GM18519 (cell line): ENCODE measurements around the gene GCH1.
"Not testable (repeated sequence)": the region's sequence is repeated elsewhere in the genome, so short reads cannot be mapped to it uniquely, and the experiment has no call there.

ENCODE experiments used
- ATAC-seq: cut with Tn5 transposase; IDR thresholded peaks from one replicate; pipeline ENCODE4 v1.9.1; 2021; ENCODE audit warnings: mild to moderate bottlenecking, moderate library complexity; ENCODE audit not compliant: unreplicated experiment, low FRiP score

The GCH1 gene, protein sequence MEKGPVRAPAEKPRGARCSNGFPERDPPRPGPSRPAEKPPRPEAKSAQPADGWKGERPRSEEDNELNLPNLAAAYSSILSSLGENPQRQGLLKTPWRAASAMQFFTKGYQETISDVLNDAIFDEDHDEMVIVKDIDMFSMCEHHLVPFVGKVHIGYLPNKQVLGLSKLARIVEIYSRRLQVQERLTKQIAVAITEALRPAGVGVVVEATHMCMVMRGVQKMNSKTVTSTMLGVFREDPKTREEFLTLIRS

GRCh38 chr14:54902521-54903420, at the start of gene GCH1:
TSS of gene GCH1 (minus strand) at chr14:54902826. CDS start at chr14:54902663, 163 bp downstream.
- peak; percentile 68 for ATAC-seq

DNA sequence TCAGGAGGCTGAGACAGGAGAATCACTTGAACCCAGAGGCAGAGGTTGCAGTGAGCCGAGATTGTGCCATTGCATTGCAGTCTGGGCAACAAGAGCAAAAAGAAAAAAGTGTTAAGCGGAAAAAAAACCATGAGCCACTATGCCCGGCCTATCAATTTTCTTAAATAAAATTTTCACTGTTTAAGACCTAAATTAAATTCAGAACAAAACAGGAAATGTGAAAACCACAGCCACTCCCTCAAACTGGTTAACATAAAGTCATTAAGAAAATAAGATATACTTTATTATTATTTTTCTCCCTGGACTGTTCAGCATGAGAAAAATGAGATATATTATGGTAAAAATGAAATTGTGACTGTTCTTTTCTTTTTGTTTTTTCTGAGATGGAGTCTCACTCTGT, 44.6 kb upstream of the GCH1 start:
- ATAC-seq = no peak

GRCh38 chr14:54946500-54946899, 43.9 kb upstream of the GCH1 start:
- ATAC-seq = no peak

DNA sequence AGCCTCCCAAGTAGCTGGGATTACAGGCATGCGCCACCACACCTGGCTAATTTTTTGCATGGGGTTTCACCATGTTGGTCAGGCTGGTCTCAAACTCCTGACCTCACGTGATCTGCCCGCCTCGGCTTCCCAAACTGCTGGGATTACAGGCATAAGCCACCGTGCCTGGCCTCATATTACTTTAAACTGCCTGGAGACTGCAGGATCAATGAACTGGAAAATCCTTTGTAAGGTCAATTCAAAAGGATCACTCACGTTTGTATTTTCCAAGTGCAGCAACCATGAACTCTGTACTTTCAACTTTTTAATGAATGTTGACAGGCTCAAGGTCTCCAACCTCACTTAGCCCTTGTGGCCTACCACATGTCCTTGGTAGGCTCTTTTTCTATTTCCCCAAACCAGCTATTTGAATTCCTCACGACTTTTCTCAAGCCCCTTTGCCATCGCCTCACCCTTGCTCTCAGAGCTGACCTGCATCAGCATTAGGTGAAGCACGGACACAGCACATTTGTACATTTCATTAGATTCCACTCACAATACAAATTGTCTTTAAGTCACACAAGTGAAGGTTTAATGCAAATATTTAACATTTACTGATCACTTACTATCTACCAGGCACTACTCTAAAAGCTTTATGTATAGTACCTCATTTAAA, 42.2 kb upstream of the GCH1 start:
- no peak for ATAC-seq

DNA sequence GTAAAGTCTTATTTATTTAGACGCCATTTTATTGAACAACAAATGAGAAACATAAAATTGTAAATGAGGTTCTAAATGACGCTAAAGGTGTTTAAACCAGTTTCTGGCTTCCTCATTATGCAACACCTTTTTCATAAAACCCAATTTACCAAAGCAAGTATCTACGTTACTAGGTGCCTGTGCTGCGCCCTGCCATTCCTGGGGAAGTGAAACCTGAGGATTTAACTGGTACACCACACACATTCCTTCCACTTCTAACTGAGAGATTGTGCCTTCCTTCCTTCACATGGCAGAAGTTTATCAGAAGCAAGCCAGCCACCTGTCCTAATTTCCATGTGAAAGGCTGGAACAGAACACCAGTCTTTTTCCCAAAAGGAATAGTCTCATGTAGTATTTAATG, 40.3 kb upstream of the GCH1 start:
- ATAC-seq = no peak

DNA sequence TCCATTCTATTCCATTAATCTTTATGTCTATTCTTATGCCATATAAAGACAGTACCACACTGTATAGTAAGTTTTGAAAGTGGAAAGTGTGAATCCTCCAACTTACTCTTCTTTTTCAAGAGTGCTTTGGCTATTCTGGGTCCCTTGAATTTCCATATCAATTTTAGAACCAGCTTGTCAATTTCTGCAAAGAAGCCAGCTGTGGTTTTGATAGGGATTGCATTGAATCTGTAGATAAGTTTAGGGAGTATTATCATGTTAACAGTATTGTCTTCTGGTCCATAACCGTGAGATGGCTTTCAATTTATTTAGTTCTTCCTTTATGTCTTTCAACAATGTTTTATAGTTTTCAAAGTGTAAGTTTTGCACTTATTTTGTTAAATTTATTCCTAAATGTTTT, 34.2 kb upstream of the GCH1 start:
- ATAC-seq = no peak

- ATAC-seq = no peak
Measured at GRCh38 chr14:54935958-54936357, 33.3 kb upstream of the GCH1 start.

GRCh38 chr14:54935100-54935499, 32.5 kb upstream of the GCH1 start:
- no peak for ATAC-seq

DNA sequence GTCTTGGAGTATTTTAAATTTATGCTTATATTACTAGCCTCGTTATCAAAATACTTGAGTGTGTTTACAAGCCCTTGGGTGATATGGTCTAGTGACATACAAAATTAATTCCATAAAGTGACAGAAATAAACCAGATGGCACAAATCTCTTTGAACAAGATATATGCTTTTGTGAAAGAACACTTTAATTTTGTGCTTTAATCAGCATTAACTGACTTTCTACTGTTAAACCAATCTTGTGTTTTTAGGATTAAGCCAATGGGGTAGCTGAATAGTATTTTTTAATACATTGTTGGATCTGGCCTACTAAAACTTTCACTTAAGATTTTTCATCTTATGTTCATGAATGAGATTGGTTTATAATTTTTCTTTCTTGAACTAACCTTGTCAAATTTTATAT, 30.4 kb upstream of the GCH1 start:
- no peak for ATAC-seq

DNA sequence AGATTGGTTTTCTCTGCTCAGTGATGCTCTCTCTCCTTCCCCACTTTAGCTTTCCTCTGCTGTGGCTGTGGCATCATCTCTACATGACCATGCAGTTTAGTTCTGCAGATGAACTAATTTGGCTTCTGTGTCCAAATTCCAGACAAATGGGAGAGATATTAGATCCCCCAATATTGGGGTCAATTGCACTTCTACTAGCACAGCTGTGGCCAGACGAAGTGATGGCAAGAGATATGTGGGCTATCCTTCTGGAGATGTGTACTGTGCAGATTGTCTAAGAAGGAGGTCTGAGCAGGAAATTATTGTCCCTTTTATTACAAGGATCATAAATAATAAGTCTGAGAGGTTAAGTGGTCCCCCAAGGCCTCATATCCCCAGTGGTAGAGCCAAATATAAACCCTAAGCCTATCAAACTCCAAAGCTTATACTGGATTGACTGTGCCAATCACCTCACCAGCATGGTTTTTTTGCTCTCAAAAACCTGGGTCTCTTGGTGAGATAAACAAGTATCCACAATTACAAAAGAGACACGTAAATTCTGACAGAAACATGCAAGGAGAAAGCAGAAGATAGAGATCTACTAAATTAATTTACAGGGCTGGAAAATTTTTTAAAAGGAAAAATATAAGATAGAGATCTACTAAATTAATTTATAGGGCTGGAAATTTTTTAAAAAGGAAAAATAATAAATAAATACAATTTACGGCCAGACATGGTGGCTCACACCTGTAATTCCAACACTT, 29.1 kb upstream of the GCH1 start:
- no peak for ATAC-seq

DNA sequence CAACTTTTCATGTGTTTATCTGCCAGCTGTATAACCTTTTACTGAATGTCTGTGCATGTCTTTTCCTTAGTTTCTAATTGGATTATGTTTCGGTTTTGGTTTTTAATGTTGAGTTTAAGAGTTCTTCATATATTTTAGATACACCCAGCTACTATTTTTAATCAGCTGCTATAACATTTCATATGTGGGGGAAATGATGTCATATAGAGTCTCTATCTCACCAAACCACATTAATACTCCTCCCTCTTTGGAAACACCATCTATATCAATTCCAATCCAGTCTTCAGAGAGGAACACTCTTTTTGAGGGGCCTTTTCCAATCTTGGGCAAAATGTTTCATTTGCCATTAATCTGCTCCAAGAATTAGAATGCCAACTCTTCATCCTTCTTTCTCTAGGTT, 28.5 kb upstream of the GCH1 start:
- ATAC-seq = no peak

DNA sequence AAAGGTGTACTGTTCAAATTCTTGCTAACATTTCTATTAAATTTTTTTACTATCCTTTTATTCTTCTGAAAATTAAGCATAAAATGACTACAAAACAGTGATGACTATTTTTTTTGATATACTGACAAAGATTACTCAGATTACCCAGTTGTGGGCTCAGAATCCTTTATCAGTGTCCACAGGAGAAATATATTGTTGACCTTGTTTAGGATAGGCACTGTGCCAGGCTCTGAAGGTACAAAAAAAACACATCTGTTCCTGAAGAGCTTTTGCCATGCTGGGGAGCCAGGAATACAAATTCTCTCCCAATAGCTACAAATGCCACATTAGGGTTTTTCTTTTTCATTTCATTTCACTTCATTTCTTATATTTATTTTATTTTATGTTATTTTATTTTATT, 26.9 kb upstream of the GCH1 start:
- no peak for ATAC-seq

- no peak for ATAC-seq
Measured at GRCh38 chr14:54928216-54928615, 25.6 kb upstream of the GCH1 start.

- no peak for ATAC-seq
Measured at GRCh38 chr14:54927551-54927950, 24.9 kb upstream of the GCH1 start.

DNA sequence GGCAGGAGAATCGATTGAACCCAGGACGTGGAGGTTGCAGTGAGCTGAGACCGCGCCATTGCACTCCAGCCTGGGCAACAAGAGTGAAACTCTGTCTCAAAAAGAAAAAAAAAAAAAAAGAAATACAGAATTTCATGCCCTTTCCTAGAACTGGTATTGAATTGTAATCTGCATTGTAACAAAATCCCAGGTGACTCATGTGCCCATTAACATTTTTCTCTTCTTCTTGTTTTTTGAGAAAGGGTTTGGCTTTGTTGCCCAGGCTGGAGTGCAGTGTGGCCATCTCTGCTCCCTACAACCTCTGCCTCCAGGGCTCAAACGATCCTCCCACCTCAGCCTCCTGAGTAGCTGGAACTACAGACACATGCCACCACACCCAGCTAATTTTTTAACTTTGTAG, 23.9 kb upstream of the GCH1 start:
- not testable (repeated sequence) for ATAC-seq

DNA sequence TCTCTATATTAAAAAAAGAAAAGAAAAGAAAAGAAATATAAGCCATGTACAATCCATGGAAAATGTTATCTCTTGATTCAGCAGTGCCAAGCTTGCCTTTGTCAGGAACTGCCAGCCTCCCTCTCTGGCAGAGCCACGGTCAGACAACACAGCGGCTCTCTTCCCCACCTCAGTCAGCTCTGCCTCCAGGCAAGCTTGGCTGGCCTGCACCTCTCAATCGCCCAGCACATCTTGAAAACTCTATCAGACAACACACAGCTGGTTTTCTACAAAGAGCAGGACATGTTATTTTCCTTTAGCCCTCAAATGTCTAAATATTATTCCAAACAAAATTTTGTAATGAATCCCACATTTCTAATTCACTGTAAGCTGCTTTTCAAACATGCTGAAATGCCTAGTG, 20.0 kb upstream of the GCH1 start:
- ATAC-seq = no peak

DNA sequence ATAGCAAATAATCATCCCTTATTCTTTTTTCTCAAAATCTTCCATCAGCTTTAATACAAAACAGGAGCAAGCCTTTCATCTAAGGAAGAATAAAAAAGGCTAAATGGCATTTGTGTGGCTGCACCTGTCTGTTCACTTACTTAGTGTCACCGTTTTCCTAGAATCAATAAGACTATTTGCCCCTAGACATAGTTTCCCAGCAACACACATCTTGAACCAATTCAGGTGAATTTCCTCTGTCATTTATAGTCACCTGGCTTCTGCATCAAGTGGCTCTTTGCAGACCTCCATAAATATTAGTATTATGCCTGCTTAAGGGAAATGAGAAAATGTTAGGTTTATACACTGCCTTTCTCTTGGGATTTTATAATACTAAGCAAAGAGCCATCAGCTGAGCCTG, 17.4 kb upstream of the GCH1 start:
- ATAC-seq = no peak

DNA sequence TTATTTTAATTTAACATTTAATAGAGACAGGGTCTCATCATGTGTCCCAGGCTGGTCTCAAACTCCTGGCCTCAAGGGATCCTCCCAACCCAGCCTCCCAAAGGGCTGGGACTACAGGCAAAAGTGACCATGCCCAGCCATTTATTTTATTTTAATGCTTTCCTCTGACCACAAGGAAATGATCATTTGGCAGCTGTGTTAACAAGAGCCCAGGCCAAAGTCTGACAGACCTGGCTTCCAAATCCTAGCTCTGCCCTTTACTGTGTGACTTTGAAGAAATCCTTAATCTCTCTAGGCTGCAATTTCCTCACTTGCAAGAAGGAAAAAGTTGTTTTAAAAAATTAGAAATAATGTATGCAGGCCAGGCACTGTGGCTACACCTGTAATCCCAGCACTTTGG, 16.7 kb upstream of the GCH1 start:
- no peak for ATAC-seq

GRCh38 chr14:54918427-54918826, 15.8 kb upstream of the GCH1 start:
- ATAC-seq = no peak

- ATAC-seq = no peak
Measured at GRCh38 chr14:54916101-54916500, 13.5 kb upstream of the GCH1 start.
